Thoracic aorta (tissue), 2 donors: ENCODE measurements around the gene RTP1. TPM values are rescaled to one million over a fixed set of nuclear protein-coding genes. Genes with fewer than 3 reads are reported as not detected.

Source experiments
- total RNA-seq, 2 donors: library from RNA; depleted of rRNA; stranded (reverse); fragments of >200 nt; gene quantifications; one replicate each; pipeline versions ENCODE4 v1.1.0 to v1.2.3, GENCODE V29; 2016

RTP1 gene
- total RNA-seq, 2 donors from 2014 or later: 0.27 TPM; not detected in 1

Other genes starting within 250 kb of the RTP1 start
- 10 to 100 TPM; 20.0 to 23.1 TPM for gene RPL39L, start 58.0 kb upstream of the RTP1 start, total RNA-seq
- gene MASP1, start 94.3 kb downstream of the RTP1 start, total RNA-seq: 1 to 10 TPM; 1.9 to 2.6 TPM
- under 1 TPM in 1 of 2 donors, not detected in 1; 0.63 TPM for gene RTP4, start 170.9 kb downstream of the RTP1 start, total RNA-seq